NCI-H82 treated with DMSO at 0.1 percent for 48 hours (cell line): ENCODE measurements around the gene SPDYC.

Experiments
- DNase-seq: peaks from one replicate; lab custom pipeline; 2025; ENCODE audit not compliant: unreplicated experiment; lab: John Stamatoyannopoulos, UW

Gene SPDYC

GRCh38 chr11:65204646-65205601 is 34.9 kb downstream of the SPDYC start:
- DNase-seq, result peak; percentile 9

GRCh38 chr11:65205602-65205967 is 35.6 kb downstream of the SPDYC start:
- no peak for DNase-seq

GRCh38 chr11:65206441-65206841 is 36.4 kb downstream of the SPDYC start:
- no peak for DNase-seq

- no peak for DNase-seq
Measured at GRCh38 chr11:65206901-65207300, 36.9 kb downstream of the SPDYC start.

- no peak for DNase-seq
Measured at GRCh38 chr11:65207918-65208784, 38.1 kb downstream of the SPDYC start.

GRCh38 chr11:65208785-65209710 is 39.0 kb downstream of the SPDYC start:
- DNase-seq, result no peak

- DNase-seq, result no peak
Measured at GRCh38 chr11:65209711-65210360, 39.8 kb downstream of the SPDYC start.

- DNase-seq, result no peak
Measured at GRCh38 chr11:65210361-65210731, 40.3 kb downstream of the SPDYC start.

GRCh38 chr11:65210748-65211147 is 40.7 kb downstream of the SPDYC start:
- DNase-seq, result no peak

- no peak for DNase-seq
Measured at GRCh38 chr11:65211293-65212105, 41.5 kb downstream of the SPDYC start.

- DNase-seq, result no peak
Measured at GRCh38 chr11:65212226-65212801, 42.3 kb downstream of the SPDYC start.

- DNase-seq, result no peak
Measured at GRCh38 chr11:65213322-65214211, 43.5 kb downstream of the SPDYC start.

GRCh38 chr11:65214212-65214845 is 44.3 kb downstream of the SPDYC start:
- no peak for DNase-seq

GRCh38 chr11:65215441-65216076 is 45.5 kb downstream of the SPDYC start:
- no peak for DNase-seq

- no peak for DNase-seq
Measured at GRCh38 chr11:65216830-65217229, 46.8 kb downstream of the SPDYC start.

GRCh38 chr11:65217441-65218423 is 47.7 kb downstream of the SPDYC start:
- DNase-seq, result no peak
